ENCODE results near the gene CEP120.
"Not testable (repeated sequence)": the region's sequence is repeated elsewhere in the genome, so short reads cannot be mapped to it uniquely, and the experiment has no call there.

The CEP120 gene

DNA sequence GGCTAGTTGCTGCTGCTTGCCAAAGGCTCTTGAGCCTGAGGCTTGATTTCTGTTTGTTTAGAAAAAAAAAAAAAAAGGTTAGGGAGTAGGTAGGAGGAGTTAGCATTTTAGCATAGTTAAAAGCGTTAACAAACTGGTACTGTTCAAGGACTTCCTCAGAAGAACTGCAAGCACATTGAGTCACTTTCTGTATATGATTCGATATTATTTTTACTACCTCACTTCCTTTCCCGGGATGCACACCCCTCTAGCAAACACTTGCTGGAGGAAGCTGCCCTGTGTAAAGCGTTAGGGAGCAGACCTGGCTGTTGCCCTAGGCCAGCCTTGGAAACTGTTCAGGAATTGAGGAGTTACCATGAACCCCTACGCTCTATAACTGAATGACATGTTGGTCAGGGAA is 15.7 kb upstream of the CEP120 start:
- no peak for DNase-seq (ENCODE audit: low read depth in 3 of 3)

DNA sequence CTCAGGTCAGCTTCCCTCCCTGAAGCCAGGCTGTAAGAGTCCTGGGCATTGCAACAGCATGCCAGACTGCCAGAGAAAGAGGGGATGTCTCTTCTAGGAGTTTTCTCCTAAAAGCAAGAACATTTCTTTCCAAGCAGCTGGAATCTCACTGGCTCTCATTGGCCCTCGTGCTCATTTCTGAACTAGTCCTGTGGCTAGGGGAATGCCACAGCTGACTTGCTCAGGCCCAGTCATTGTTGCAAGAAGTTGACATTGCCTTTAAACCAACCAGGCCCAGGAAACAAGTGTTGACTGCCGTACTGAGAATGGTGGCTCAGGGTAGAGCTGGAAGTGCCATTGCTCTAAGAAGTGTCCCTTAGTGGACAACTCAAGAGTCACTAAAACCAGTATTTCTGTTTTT is 15.0 kb upstream of the CEP120 start:
- DNase-seq (ENCODE audit: low read depth in 3 of 3): no peak

GRCh38 chr5:123436201-123436600 is 13.0 kb upstream of the CEP120 start:
- no peak for DNase-seq (ENCODE audit: low read depth in 3 of 3)

- DNase-seq (ENCODE audit: low read depth in 3 of 3): no peak
Measured at GRCh38 chr5:123434796-123435195, 11.6 kb upstream of the CEP120 start.

DNA sequence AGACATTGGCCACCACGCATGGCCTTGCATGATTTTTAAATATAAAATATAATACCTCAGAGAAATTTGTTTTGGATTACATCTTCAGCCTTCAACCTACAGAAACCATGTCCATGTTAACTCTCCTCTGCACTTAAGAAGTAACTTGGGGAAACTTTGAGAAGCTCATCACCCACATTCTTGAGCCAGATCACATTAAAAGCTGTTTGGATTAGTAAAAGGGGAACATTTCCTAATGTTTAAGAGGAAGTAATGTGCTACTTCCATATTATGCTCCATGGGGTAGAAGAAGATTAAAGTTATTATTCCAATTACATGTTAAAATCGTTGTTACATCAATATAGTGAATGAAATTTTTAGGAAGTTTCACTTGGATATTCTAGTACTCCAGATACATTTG is 10.4 kb upstream of the CEP120 start:
- no peak for DNase-seq (ENCODE audit: low read depth in 3 of 3)

GRCh38 chr5:123430441-123430840 is 7.2 kb upstream of the CEP120 start:
- DNase-seq (ENCODE audit: low read depth in 3 of 3): not testable (repeated sequence)

- no peak for DNase-seq (ENCODE audit: low read depth in 3 of 3)
Measured at GRCh38 chr5:123429993-123430392, 6.8 kb upstream of the CEP120 start.

DNA sequence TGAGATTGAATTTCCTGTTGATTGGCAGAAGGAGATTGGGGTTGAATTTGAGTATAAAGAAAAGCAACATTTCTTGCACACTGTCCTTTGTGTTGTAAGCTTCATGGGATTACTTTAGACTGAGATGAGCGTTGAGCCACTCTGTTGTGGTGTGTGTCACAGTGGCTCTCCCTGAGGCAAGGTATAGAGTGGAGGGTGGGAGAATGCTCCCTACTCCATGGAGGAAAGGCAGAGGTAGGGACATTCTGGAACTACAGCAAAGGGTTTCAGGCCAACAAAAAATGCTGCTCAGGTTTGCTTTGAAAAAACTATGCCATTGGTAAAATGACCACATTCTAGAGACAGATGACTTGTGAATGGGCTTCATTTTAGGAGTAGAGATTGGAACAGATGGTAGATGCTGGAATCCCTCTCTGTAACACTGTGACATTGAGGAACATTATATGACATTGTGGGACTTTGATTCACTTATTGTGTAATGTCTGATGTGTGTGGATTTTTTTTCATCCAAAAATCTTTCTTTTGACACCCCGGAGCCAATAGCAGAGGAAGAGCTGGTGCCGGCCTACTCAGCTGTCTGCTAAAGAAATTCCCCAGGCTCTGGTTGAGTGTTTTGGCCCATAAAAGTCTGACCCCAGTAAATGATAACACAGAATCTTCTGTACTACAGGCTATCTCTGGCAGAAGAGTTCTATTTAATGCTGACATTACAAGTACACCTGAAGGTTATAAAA is 6.2 kb upstream of the CEP120 start:
- no peak for DNase-seq (ENCODE audit: low read depth in 3 of 3)

- no peak for DNase-seq (ENCODE audit: low read depth in 3 of 3)
Measured at GRCh38 chr5:123428521-123429220, 5.5 kb upstream of the CEP120 start.

GRCh38 chr5:123427281-123427680 is 4.1 kb upstream of the CEP120 start:
- no peak for DNase-seq (ENCODE audit: low read depth in 3 of 3)

- DNase-seq (ENCODE audit: low read depth in 3 of 3): no peak
Measured at GRCh38 chr5:123425431-123425830, 2.2 kb upstream of the CEP120 start.

DNA sequence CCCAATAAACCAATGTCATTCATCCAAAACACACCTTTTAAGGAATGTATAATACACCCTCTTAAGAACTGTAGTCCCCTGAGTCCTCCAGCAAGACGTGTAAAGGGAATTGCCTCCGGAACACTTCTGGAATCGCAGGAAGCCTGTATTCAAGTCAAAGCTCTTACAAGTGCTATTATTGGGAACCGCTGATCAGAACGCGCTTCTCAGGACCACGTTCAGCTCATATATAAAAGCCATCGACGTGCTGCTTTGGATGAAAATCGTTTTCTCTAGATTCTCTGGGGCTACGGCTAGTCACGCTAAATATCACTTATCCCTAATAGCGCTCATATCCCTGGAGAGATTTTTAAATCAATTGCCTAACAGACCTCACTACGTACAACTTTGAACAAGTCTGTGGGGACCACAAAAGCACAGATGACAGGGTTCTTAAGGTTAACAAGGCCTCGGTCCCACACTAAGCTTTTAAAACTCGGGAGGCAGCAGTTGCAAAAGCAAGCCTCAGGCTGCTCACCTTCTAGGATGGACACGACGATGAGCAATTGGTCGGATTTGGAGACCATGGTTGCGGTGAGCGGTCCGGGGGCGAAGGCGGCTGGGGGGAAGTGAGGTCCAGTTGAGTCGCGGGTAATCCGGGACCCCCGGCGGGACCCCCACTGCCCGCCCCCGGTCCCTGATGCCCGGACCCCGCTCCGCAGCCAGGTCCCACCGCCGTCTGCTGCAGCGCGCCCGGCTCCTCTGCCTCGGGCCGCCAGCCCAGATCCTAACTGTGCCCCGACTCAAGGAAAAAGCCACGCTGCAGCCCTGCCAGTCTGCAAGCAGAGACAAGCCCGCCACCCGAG is 548 bp downstream of the CEP120 start:
- DNase-seq (ENCODE audit: low read depth in 3 of 3): peak in 1 of 3 experiments; percentile 3

DNA sequence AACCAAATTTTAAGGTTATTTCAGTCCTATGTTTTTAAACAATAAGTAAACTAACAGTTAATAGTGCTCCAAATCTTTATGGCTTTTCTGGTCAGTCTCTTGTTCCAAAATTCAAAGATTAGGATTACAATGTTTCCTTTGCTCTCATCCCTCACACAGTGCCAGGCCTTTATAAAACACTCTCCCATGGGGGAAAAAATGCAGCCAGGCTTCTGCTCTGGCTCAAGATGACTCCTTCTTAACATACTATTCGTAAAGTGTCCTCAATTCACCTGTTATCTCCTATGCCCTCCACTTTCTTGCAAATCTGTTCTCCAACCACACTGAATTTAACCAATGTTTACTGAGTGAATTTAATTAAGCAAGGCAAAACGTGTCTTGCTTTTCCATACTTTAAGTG is 1.4 kb downstream of the CEP120 start:
- no peak for DNase-seq (ENCODE audit: low read depth in 3 of 3)

DNA sequence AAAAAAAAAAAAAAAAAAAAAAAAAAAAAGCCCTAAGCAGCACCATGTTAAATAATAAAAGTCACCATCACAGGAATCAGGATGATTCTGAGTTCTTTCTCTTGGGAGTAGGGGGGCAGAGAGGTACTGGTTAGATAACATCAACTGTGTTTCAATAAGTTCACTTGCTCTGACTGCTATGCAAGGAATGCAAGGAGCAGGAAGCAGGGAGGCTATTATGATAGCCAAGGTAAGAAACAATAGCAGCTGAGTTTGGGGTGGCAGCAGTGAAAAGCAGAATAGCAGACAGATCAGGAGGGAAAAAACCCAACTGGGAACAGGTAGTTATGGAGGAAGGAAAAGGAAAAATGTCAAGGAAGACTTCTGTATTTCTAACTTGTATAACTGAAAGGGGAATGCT is 8.2 kb downstream of the CEP120 start:
- DNase-seq (ENCODE audit: low read depth in 3 of 3): no peak

DNA sequence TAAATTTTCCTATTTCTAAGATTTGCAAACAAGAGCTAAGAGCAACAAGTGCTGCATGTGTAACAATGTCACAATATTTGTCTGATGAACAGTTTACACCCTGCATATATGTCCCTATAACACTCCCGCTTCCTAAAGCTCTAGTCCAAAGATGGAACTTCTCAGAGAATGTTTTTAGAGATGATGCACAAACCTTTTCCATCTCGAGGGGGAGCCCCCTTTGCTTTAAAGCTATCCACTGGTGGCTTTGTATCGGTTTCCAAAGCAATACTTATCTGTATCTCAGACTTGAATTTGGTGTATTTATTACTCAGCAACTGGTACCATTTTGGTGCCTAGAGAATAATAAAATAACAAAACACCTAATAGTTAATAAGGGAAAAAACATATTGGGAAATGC is 11.0 kb downstream of the CEP120 start:
- no peak for DNase-seq (ENCODE audit: low read depth in 3 of 3)

GRCh38 chr5:123401999-123402398 is 21.2 kb downstream of the CEP120 start:
- DNase-seq (ENCODE audit: low read depth in 3 of 3): not testable (repeated sequence)

- no peak for DNase-seq (ENCODE audit: low read depth in 3 of 3)
Measured at GRCh38 chr5:123401320-123401719, 21.9 kb downstream of the CEP120 start.

DNA sequence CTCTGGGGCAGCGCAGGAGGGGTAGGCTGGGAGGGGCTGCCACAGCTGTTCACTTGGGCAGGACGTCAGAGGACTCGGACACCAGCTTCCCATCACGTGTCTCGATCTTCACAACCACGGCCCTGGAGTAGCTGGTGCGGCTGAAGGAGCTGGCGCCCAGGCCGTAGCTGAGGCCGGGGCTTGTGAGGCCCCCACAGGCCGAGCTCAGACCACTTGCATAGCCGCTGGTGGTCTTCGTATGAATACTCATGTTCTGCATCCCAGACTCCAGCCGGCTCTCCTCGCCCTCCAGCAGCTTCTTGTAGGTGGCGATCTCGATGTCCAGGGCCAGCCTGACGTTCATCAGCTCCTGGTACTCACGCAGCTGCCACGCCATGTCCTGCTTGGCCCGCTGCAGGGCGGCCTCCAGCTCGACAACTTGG is 22.3 kb downstream of the CEP120 start:
- not testable (repeated sequence) for DNase-seq (ENCODE audit: low read depth in 3 of 3)

GRCh38 chr5:123398058-123398733 is 25.0 kb downstream of the CEP120 start:
- no peak for DNase-seq (ENCODE audit: low read depth in 3 of 3)

DNA sequence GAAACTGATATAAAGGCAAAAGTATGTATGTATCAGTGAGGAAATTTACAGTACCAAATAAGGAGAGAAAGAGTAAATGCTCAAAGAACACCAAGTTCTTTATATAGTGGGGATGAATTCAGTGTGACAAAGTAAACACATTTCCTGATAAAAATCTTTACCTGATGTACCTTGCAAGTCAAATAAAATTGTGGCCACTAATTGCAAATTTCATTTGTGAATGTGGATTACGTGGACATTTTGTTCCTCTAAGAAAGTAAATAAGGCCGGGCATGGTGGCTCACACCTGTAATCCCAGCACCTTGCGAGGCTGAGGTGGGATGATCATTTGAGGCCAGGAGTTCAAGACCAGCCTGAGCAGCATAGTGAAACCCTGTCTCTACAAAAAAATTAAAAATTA is 25.7 kb downstream of the CEP120 start:
- DNase-seq (ENCODE audit: low read depth in 3 of 3): no peak

GRCh38 chr5:123391009-123391408 is 32.2 kb downstream of the CEP120 start:
- no peak for DNase-seq (ENCODE audit: low read depth in 3 of 3)

- DNase-seq (ENCODE audit: low read depth in 3 of 3): no peak
Measured at GRCh38 chr5:123389794-123390193, 33.4 kb downstream of the CEP120 start.

Data from stimulated activated CD4-positive, alpha-beta T cell treated with anti-CD3 and anti-CD28 coated beads, TNF-alpha, amount 100 ng/mL, for 4 hours (primary cell).